ENCODE data around the gene PRICKLE3. TPM values are rescaled to one million over a fixed set of nuclear protein-coding genes. Genes with fewer than 3 reads are reported as not detected.

PRICKLE3 gene, protein sequence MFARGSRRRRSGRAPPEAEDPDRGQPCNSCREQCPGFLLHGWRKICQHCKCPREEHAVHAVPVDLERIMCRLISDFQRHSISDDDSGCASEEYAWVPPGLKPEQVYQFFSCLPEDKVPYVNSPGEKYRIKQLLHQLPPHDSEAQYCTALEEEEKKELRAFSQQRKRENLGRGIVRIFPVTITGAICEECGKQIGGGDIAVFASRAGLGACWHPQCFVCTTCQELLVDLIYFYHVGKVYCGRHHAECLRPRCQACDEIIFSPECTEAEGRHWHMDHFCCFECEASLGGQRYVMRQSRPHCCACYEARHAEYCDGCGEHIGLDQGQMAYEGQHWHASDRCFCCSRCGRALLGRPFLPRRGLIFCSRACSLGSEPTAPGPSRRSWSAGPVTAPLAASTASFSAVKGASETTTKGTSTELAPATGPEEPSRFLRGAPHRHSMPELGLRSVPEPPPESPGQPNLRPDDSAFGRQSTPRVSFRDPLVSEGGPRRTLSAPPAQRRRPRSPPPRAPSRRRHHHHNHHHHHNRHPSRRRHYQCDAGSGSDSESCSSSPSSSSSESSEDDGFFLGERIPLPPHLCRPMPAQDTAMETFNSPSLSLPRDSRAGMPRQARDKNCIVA
- 12.7 to 22.2 TPM (median 20.7 TPM) in 5 replicates for total RNA-seq (2022; extraction: Qiagen RNA extraction; ENCODE audit: low read depth)

DNA sequence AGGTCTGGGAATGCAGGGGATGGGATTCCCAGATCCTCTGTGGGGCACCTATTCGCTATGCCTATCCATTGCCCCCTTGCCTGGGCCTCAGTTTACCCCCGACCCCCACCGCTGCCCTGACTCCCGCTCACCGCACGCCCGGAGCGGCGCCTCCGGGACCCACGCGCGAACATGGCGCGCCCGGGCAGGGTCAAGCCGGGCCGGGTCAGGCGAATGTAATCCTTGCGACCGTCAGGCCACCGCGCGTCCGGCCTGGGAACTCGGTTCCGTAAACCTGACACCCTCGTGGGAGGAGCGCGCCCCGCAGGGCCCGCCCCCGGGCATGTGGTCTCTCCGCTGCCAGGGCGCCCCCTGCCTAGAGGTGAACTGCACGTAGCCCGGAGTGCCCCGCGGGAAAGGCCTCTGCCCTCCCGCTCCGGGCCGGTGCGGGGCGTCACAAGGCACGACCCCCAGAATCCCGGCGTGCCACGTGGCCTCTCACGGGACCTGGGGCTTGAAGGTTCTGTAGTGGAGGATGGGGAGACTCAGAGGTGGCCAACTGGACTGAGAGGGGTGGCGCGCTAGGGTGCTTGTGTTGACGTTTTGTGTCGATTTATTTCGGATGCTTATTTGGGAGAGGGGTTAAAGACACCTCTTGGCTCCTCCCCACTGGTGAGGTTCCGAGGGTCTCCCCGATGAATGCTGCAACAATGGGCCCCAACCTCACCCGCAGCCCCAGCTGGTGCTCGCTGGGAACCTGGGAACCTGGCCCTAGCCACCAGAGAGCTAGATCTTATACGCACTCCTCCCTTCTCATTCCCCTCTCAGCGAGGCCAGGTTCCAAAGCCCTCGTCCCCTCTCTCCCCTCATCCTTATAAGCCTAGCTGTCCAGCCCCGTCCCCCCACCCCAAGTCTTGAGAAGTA, at the start of gene PRICKLE3:
TSS of gene PRICKLE3 (minus strand) at position 249 of the 903 bp plus-strand sequence. CDS start at position 173, 76 bp downstream.

DNA sequence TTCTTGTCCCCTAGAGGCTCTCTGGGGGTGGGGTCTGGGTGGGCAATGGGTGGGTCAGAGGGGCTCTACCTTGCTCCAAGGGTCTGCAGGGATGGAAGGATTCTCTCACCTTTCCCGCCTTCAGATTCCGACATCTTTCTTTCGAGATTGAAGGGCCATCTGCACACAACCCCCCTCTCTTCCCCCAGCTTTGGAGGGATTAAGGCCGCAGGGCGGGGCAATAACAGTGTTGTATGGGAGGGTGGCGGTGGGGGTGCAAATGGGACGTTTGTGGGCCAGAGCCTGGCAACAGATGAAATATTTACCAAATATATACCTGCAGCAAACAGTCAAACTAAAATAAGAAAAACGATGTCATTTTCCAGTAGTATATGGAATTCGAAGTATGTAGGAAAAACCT, 47.0 kb upstream of the PRICKLE3 start, which contains the start of gene CACNA1F:
TSS of gene CACNA1F (minus strand) at position 165 of the 400 bp plus-strand sequence. CDS start at position 134, 31 bp downstream.

DNA sequence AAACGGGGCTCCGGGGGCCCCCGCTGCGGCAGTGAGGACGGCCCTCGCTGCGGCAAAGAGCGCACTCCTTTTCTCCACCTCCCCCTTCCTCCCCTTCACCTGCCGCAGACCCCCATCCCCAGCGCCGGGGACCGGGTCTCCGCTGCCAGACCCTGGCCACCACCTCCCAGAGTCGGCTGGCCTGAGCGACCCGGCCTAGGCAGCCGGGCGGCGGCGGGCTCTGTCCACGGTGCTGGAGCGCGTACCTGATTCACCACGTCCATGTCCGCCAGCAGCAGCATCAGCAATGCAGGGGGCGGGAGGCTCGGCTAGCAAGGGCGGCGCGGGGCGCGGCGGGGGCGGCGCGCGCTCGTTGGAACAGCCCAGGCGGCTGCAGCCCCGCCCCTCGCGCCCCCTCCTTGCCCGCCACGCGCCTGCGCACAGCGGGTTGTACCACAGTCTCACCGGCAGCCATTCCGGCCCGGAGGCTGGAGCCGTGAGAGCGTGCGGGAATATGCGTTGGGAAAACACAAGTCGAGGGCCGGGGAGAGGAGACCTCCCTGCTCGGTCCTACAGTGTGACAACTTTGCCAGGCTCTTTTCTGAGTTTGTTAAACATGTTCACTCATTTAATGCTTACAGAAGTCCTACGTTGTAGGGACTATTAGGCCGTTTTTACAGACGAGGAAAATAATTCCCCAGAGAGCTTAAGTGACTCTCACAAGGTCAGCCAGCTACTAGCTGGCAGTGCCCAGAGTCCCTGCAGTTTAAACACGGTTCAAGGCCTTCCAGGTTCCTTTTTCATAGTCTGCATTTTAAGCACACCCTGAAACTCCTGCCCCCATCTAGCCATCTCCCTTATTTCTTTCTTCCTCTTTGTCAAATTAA, 14.0 kb upstream of the PRICKLE3 start, which contains the start of gene SYP:
TSS of gene SYP (minus strand) at position 288 of the 866 bp plus-strand sequence. CDS start at position 281, 7 bp downstream.

DNA sequence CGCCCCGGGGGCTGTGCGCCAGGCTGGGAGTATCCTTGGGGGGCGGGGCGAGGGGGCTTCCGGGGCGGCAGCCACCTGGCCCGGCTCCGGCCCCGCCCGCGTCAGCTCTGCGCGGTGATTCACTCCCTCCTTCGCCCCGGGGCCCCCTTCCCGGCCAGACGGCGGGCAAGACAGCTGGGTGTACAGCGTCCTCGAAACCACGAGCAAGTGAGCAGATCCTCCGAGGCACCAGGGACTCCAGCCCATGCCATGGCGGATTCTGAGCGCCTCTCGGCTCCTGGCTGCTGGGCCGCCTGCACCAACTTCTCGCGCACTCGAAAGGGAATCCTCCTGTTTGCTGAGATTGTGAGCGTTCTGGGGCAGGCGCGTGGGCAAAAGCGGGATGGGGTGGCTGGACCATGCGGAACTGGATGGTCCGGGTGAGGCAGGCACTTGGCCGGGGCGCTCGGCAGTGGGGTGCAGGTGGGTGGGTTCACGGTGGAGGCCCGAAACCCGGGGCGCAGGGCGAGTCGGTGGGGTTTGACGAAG, 14.4 kb downstream of the PRICKLE3 start, which contains the start of gene PLP2:
TSS of gene PLP2 (plus strand) at position 147 of the 528 bp plus-strand sequence. CDS start at position 250, 103 bp downstream.

DNA sequence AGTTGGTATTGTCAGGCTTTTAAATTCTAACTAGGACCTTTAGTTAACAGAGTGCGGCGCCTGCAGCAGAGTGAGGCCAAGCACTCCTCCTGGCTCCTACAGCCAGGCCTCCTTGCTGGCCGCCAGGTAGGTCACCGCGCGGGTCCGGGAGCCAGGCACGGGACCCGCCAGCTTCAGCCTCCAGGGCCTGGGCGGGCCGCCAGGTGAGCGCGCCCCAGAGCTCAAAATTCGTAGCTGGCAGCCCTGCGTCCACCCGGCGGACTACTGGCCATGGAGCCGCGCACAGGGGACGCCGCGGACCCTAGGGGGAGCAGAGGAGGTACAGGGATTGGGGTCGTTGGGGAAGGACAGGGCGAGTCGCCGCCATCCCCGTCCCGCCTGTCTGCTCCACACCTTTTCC, 23.6 kb downstream of the PRICKLE3 start, which contains the start of gene MAGIX:
TSS of gene MAGIX (plus strand) at position 139 of the 400 bp plus-strand sequence. CDS start at position 271, 132 bp downstream.

Other genes with a start within 250 kb of the PRICKLE3 start
- 60.6 to 69.6 TPM (median 64.6 TPM) in 5 replicates for gene OTUD5, start 228.8 kb downstream of the PRICKLE3 start, total RNA-seq (2022; extraction: Qiagen RNA extraction; ENCODE audit: low read depth)
- 0.86 to 2.0 TPM (median 1.2 TPM) in 5 replicates for gene KCND1, start 214.5 kb downstream of the PRICKLE3 start, total RNA-seq (2022; extraction: Qiagen RNA extraction; ENCODE audit: low read depth)
- gene GRIPAP1, start 184.1 kb downstream of the PRICKLE3 start, total RNA-seq (2022; extraction: Qiagen RNA extraction; ENCODE audit: low read depth): 22.2 to 24.2 TPM (median 23.0 TPM) in 5 replicates
- gene TFE3, start 143.0 kb downstream of the PRICKLE3 start, total RNA-seq (2022; extraction: Qiagen RNA extraction; ENCODE audit: low read depth): 49.2 to 63.4 TPM (median 61.8 TPM) in 5 replicates
- 3.2 to 4.7 TPM (median 3.6 TPM) in 5 replicates for gene CCDC120, start 127.4 kb downstream of the PRICKLE3 start, total RNA-seq (2022; extraction: Qiagen RNA extraction; ENCODE audit: low read depth)
- 32.8 to 48.2 TPM (median 42.6 TPM) in 5 replicates for gene PRAF2, start 112.4 kb downstream of the PRICKLE3 start, total RNA-seq (2022; extraction: Qiagen RNA extraction; ENCODE audit: low read depth)
- 54.9 to 65.6 TPM (median 58.5 TPM) in 5 replicates for gene WDR45, start 106.5 kb downstream of the PRICKLE3 start, total RNA-seq (2022; extraction: Qiagen RNA extraction; ENCODE audit: low read depth)
- gene GPKOW, start 62.6 kb downstream of the PRICKLE3 start, total RNA-seq (2022; extraction: Qiagen RNA extraction; ENCODE audit: low read depth): 23.2 to 26.7 TPM (median 24.8 TPM) in 5 replicates
- 2.7 to 3.7 TPM (median 3.1 TPM) in 5 replicates for gene MAGIX, start 23.6 kb downstream of the PRICKLE3 start, total RNA-seq (2022; extraction: Qiagen RNA extraction; ENCODE audit: low read depth)
- 307 to 435 TPM (median 429 TPM) in 5 replicates for gene PLP2, start 14.5 kb downstream of the PRICKLE3 start, total RNA-seq (2022; extraction: Qiagen RNA extraction; ENCODE audit: low read depth)
- gene SYP, start 13.8 kb upstream of the PRICKLE3 start, total RNA-seq (2022; extraction: Qiagen RNA extraction; ENCODE audit: low read depth): 2.4 to 3.6 TPM (median 3.1 TPM) in 5 replicates
- gene CACNA1F, start 47.0 kb upstream of the PRICKLE3 start, total RNA-seq (2022; extraction: Qiagen RNA extraction; ENCODE audit: low read depth): not detected in 5 replicates
- gene CCDC22, start 49.1 kb upstream of the PRICKLE3 start, total RNA-seq (2022; extraction: Qiagen RNA extraction; ENCODE audit: low read depth): 13.4 to 16.7 TPM (median 16.2 TPM) in 5 replicates
- 0.12 to 0.19 TPM (median 0.17 TPM) in 5 replicates for gene FOXP3, start 78.3 kb upstream of the PRICKLE3 start, total RNA-seq (2022; extraction: Qiagen RNA extraction; ENCODE audit: low read depth)
- 1.2 to 4.3 TPM (median 3.4 TPM) in 5 replicates for gene PPP1R3F, start 83.4 kb upstream of the PRICKLE3 start, total RNA-seq (2022; extraction: Qiagen RNA extraction; ENCODE audit: low read depth)
- gene GAGE10, start 117.3 kb upstream of the PRICKLE3 start, total RNA-seq (2022; extraction: Qiagen RNA extraction; ENCODE audit: low read depth): not detected in 5 replicates
- gene GAGE12J, start 135.7 kb upstream of the PRICKLE3 start, total RNA-seq (2022; extraction: Qiagen RNA extraction; ENCODE audit: low read depth): not detected in 5 replicates
- gene GAGE13, start 145.2 kb upstream of the PRICKLE3 start, total RNA-seq (2022; extraction: Qiagen RNA extraction; ENCODE audit: low read depth): not detected in 5 replicates